GM21786 (cell line): Measurements from ENCODE around the gene CTIF.

Experiments used
- ATAC-seq: cut with Tn5 transposase; IDR thresholded peaks from one replicate; pipeline ENCODE4 v1.9.1; 2021; ENCODE audit not compliant: unreplicated experiment

The CTIF gene

DNA sequence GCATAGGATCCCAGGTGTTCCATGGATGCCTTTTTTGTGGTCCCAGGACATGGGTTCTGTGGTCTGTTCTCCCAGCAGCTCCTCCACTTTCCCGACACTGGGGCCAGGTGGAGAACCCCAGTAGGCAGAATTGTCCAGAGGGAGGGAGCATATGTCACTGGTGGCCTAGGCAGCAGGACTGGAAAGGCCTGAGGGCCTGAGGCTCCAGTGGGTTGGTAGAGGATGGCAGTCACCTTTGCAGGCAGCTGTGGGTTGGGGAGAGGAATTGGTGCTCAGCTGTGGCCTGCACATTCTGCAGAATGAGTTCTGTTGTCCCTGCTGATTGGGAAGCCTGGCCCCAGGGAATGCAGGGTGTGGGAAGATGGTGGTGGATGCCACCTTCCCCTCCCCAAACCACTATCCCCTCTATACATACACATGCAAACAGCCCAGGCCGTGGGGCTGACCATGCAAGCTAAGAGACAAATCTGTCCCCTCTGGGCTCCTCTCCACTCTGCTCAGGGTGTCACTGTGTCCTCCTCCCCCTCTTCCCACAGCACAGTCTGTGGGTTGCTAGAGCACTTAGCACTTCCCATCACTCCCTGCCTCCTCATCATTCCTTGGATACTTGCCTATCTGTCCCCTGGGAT lies 11.4 kb downstream of the CTIF start:
- no peak for ATAC-seq

- no peak for ATAC-seq
Observed at GRCh38 chr18:48551100-48551499, 12.3 kb downstream of the CTIF start.

DNA sequence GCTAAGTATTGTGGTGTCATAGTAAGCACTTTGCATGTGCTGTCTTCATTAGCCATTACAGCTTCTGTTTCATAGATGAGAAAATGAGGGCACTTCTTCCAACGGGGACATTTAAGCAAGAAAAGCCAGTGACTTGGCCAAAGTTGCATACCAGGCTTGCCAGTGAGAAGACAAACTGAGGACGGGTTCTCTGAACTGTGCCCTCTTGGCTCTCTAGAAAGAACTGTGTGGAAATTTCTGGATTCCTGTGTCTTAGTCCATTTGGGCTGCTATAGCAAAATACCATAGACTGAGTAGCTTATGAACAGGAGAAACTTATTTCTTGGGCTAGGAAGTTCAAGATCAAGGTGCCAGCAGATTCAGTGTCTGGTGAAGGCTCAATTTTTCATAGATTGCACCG lies 13.3 kb downstream of the CTIF start:
- ATAC-seq = no peak

DNA sequence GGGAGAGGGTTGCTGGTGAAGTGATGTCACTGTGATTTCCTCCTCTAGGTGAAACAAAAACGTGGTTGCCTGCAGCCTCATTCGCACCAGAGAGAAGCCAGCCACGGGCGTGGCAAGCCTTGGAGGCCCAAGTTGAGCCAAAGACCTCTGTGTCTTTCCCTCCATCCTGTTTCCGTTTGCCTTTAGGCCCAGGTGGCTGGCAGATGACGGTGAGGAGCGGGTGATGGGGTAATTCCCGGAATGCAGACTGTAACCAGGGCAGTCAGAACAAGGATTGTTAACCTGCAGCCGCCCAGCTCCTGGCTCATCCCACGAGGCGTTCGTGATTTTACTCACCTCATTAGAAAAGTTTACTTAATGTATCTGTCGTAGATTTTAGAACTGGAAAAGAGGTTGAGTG lies 14.4 kb downstream of the CTIF start:
- ATAC-seq = no peak

DNA sequence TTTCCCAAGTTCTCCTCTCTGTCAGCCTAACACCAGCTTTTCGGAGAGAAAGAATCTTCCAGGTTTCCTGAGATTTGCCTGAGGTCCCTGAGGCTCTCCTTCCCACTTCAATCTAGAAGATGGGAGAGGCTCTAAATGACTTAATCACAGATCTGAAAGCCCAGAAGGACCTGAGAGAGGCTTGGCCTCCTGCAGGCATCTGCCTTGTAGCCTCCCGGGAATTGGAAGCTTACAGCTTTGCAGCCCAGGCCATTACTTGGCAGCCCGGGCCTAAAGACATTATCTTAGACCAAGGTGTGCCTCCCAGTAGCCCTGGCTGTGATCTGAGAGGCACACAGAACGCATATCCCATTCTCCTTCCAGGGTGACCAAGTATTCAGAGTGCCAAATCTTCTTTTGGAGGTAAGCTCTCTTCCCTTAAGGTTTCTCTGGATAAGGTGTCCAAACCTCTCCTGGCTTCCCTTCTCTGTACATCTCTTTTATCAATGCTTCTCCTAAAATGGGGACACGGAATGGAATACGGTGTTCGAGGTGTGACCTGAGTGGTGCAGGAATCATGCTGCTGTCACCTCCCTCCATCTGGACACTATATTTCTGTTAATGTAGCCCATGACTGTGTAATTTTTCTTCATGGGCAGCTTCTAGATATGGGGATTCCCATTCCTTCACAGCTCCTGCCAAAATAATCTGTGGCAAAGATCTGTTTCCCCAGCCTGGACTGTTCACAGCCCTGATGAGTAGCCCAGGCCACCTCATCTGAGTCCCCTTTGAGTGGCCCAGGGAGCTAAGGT lies 16.0 kb downstream of the CTIF start:
- no peak for ATAC-seq

GRCh38 chr18:48555465-48555995 lies 16.7 kb downstream of the CTIF start:
- no peak for ATAC-seq

- ATAC-seq = no peak
Observed at GRCh38 chr18:48557640-48558174, 18.9 kb downstream of the CTIF start.

GRCh38 chr18:48558248-48558647 lies 19.4 kb downstream of the CTIF start:
- ATAC-seq = no peak

DNA sequence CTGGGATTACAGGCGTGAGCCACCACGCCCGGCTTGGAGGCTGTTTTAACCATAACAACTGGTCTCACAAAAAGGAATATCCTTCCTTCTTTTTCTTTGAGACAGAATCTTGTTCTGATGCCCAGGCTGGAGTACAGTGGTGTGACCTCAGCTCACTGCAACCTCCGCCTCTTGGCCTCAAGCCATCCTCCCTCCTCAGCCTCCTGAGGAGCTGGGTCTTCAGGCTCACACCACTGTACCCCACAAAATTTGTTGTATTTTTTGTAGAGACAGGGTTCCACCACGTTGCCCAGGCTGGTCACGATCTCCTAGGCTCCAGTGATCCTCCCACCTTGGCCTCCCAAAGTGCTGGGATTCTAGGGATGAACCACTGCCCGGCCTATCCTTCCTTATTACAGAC lies 21.7 kb downstream of the CTIF start:
- no peak for ATAC-seq

DNA sequence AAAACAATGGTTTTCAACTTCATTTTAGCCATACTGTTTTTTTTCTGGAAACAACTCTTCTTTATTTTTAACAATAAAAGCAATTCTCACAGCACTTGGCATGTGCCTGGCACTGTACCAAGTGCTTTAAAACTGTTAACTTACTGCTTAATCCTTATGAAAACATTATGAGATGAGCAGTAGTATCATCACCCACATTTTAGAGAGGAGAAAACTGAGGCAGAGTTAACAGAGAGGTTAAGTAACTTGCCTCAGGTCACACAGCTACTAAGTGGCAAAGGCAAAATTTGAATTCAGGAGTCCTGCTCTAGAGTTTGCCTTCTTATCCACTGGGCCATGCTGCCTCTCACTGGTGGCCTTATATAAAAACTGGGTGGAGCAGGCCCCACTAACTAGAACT lies 23.2 kb downstream of the CTIF start:
- ATAC-seq = no peak

- no peak for ATAC-seq
Observed at GRCh38 chr18:48563027-48563426, 24.2 kb downstream of the CTIF start.

- ATAC-seq = no peak
Observed at GRCh38 chr18:48564139-48564538, 25.3 kb downstream of the CTIF start.

GRCh38 chr18:48565105-48565504 lies 26.3 kb downstream of the CTIF start:
- no peak for ATAC-seq

DNA sequence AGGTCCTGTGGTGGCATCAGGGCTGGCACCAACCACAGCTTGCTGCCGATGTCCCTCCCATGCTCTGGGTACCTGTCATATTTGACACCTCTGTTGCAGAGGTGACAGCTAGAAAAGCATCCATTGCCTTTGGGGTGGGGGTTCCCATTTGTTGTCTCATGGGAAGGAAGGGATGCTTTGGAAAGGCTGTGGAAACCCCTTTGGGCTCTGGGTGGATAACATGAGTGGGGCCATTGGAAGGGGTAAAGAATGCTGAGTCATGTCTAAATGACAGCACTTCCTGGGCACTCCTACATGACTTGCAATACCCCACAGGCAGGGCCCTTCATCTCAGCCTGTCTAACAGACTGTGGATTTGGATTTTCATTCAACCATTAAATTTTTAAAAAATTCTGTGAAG lies 27.8 kb downstream of the CTIF start:
- ATAC-seq = no peak

- ATAC-seq = no peak
Observed at GRCh38 chr18:48567388-48567787, 28.6 kb downstream of the CTIF start.

GRCh38 chr18:48569139-48569914 lies 30.5 kb downstream of the CTIF start:
- ATAC-seq = no peak

- ATAC-seq = no peak
Observed at GRCh38 chr18:48569915-48570264, 31.1 kb downstream of the CTIF start.

GRCh38 chr18:48570313-48570712 lies 31.5 kb downstream of the CTIF start:
- ATAC-seq = no peak

GRCh38 chr18:48571639-48572384 lies 33.0 kb downstream of the CTIF start:
- no peak for ATAC-seq

GRCh38 chr18:48572402-48573126 lies 33.7 kb downstream of the CTIF start:
- ATAC-seq = no peak
